Prostate gland (tissue), 2 donors: Measurements from ENCODE around the gene HSF5.

Experiments
- POLR2A ChIP-seq: fragments of 450-650 bp; IDR thresholded peaks from one replicate; pipeline ENCODE4 v1.6.1; 2016; ENCODE audit warnings: antibody characterized with exemption, mild to moderate bottlenecking
- POLR2AphosphoS5 ChIP-seq: sonication (generic); formaldehyde crosslinking; IDR thresholded peaks from one replicate; pipeline ENCODE4 v1.6.1; 2017; ENCODE audit warnings: antibody characterized with exemption
- TF ChIP-seq, protein P1 (sequence below), 4 experiments: fragments of 200-600 bp in 2 of 4; fragments of 450-650 bp in 2 of 4; sonication (generic) in 2 of 4; IDR thresholded peaks; 1 replicate in 3 of 4; 2 replicates in 1 of 4; pipeline ENCODE4 v1.5.1; 2016 to 2019; ENCODE audit warnings: antibody characterized with exemption in 4 of 4, mild to moderate bottlenecking in 2 of 4, moderate library complexity in 2 of 4

GRCh38 chr17:58533616-58534188 is 45.5 kb upstream of the HSF5 start:
- TF ChIP-seq, protein P1, sequence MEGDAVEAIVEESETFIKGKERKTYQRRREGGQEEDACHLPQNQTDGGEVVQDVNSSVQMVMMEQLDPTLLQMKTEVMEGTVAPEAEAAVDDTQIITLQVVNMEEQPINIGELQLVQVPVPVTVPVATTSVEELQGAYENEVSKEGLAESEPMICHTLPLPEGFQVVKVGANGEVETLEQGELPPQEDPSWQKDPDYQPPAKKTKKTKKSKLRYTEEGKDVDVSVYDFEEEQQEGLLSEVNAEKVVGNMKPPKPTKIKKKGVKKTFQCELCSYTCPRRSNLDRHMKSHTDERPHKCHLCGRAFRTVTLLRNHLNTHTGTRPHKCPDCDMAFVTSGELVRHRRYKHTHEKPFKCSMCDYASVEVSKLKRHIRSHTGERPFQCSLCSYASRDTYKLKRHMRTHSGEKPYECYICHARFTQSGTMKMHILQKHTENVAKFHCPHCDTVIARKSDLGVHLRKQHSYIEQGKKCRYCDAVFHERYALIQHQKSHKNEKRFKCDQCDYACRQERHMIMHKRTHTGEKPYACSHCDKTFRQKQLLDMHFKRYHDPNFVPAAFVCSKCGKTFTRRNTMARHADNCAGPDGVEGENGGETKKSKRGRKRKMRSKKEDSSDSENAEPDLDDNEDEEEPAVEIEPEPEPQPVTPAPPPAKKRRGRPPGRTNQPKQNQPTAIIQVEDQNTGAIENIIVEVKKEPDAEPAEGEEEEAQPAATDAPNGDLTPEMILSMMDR (IDR thresholded peaks at IDR 0.05), result no peak
- no peak for TF ChIP-seq POLR2A
- no peak for TF ChIP-seq POLR2AphosphoS5
